Liver (tissue), 9 donors: ENCODE results near the gene TJP3. TPM values are rescaled to one million over a fixed set of nuclear protein-coding genes. Genes with fewer than 3 reads are reported as not detected.

ENCODE experiments used
- DNase-seq: peaks from one replicate; pipeline ENCODE4 v3.0.0-alpha.2; 2017; ENCODE audit warnings: low spot score
- H3K27ac ChIP-seq, 2 donors: one replicate each; pipeline ENCODE4 v1.7.0; 2013; ENCODE audit warnings: inconsistent platforms in 2 of 2, low read length in 2 of 2, control low read depth in 1 of 2, low read depth in 1 of 2, mild to moderate bottlenecking in 1 of 2
- H3K27me3 ChIP-seq, 4 donors: one replicate each; pipeline versions ENCODE4 v1.6.1 to v1.7.0; 2013; ENCODE audit warnings: low read length in 3 of 4, inconsistent platforms in 1 of 4, mild to moderate bottlenecking in 1 of 4, moderate library complexity in 1 of 4; ENCODE audit not compliant: control insufficient read depth in 4 of 4, insufficient read depth in 4 of 4
- H3K36me3 ChIP-seq, 4 donors: one replicate each; pipeline versions ENCODE4 v1.6.1 to v1.7.0; 2013; ENCODE audit warnings: low read length in 3 of 4, mild to moderate bottlenecking in 3 of 4, low read depth in 1 of 4, moderate library complexity in 1 of 4; ENCODE audit not compliant: control insufficient read depth in 4 of 4, insufficient read depth in 3 of 4
- H3K4me1 ChIP-seq, 4 donors: one replicate each; pipeline versions ENCODE4 v1.6.1 to v1.7.0; 2013; ENCODE audit warnings: low read length in 3 of 4, mild to moderate bottlenecking in 3 of 4, moderate library complexity in 1 of 4; ENCODE audit not compliant: control insufficient read depth in 4 of 4, insufficient read depth in 4 of 4
- H3K4me3 ChIP-seq, 3 donors: one replicate each; pipeline versions ENCODE4 v1.6.1 to v1.7.0; 2013; ENCODE audit warnings: low read length in 3 of 3, control low read depth in 1 of 3, low read depth in 1 of 3, mild to moderate bottlenecking in 1 of 3
- H3K9ac ChIP-seq, 2 donors: one replicate each; pipeline ENCODE4 v1.7.0; 2013; ENCODE audit warnings: low read length in 2 of 2, mild to moderate bottlenecking in 2 of 2, moderate library complexity in 2 of 2, control low read depth in 1 of 2, low read depth in 1 of 2
- H3K9me3 ChIP-seq, 4 donors: one replicate each; pipeline versions ENCODE4 v1.6.1 to v1.7.0; 2013; ENCODE audit warnings: low read length in 3 of 4; ENCODE audit not compliant: control insufficient read depth in 4 of 4
- CTCF ChIP-seq: fragments of 150-350 bp; IDR thresholded peaks from 2 replicates; pipeline ENCODE4 v1.5.1; 2017; ENCODE audit warnings: improper control_type of control experiment, low read depth, low read length; ENCODE audit not compliant: missing input control
- EGR1 ChIP-seq, 2 donors: IDR thresholded peaks; 2 replicates each; pipeline ENCODE4 v1.6.1; 2016 to 2018; ENCODE audit warnings: antibody characterized with exemption in 2 of 2, low read depth in 2 of 2
- FOXA1 ChIP-seq: IDR thresholded peaks from 2 replicates; pipeline ENCODE4 v1.6.1; 2016; ENCODE audit warnings: antibody characterized with exemption
- GABPA ChIP-seq, 2 donors: IDR thresholded peaks in 1 of 2; conservative IDR thresholded peaks in 1 of 2; 2 replicates each; pipeline ENCODE4 v1.6.1; 2016; ENCODE audit warnings: antibody characterized with exemption in 2 of 2, mild to moderate bottlenecking in 1 of 2, moderate library complexity in 1 of 2
- HNF4A ChIP-seq, 2 donors: conservative IDR thresholded peaks; 2 replicates each; pipeline ENCODE4 v1.6.1; 2016; ENCODE audit warnings: antibody characterized with exemption in 2 of 2, mild to moderate bottlenecking in 2 of 2
- HNF4G ChIP-seq: IDR thresholded peaks from 2 replicates; pipeline ENCODE4 v1.6.1; 2016; ENCODE audit warnings: antibody characterized with exemption
- JUND ChIP-seq, 2 donors: IDR thresholded peaks; 2 replicates each; pipeline ENCODE4 v1.6.1; 2016; ENCODE audit warnings: antibody characterized with exemption in 2 of 2
- MAX ChIP-seq: IDR thresholded peaks from 2 replicates; pipeline ENCODE4 v1.6.1; 2016; ENCODE audit warnings: antibody characterized with exemption
- NR2F2 ChIP-seq: IDR thresholded peaks from 2 replicates; pipeline ENCODE4 v1.6.1; 2016; ENCODE audit warnings: antibody characterized with exemption
- RAD21 ChIP-seq, 2 donors: IDR thresholded peaks; 2 replicates each; pipeline ENCODE4 v1.6.1; 2016; ENCODE audit warnings: antibody characterized with exemption in 2 of 2, mild to moderate bottlenecking in 2 of 2
- REST ChIP-seq: IDR thresholded peaks from 2 replicates; pipeline ENCODE4 v1.6.1; 2016; ENCODE audit warnings: antibody characterized with exemption, mild to moderate bottlenecking
- RXRA ChIP-seq, 2 donors: IDR thresholded peaks; 2 replicates each; pipeline ENCODE4 v1.6.1; 2017 to 2018; ENCODE audit warnings: antibody characterized with exemption in 2 of 2, mild to moderate bottlenecking in 1 of 2
- SP1 ChIP-seq: IDR thresholded peaks from 2 replicates; pipeline ENCODE4 v1.6.1; 2018; ENCODE audit warnings: antibody characterized with exemption, mild to moderate bottlenecking
- TAF1 ChIP-seq: conservative IDR thresholded peaks from 2 replicates; pipeline ENCODE4 v1.6.1; 2016; ENCODE audit warnings: antibody characterized with exemption, mild to moderate bottlenecking
- YY1 ChIP-seq: IDR thresholded peaks from 2 replicates; pipeline ENCODE4 v1.6.1; 2016; ENCODE audit warnings: antibody characterized with exemption, mild to moderate bottlenecking
- WGBS: extraction: QIAGEN DNeasy Blood & Tissue Kit; methylation state at CpG from one replicate; pipeline ENCODE4 v1.1.7; 2013; 5-methylcytosine and 5-hydroxymethylcytosine counted together
- polyA plus RNA-seq, 2 donors: library from polyadenylated mRNA; stranded (reverse) in 1 of 2; unstranded in 1 of 2; fragments of 200-250 nt in 1 of 2; fragments of >200 nt in 1 of 2; fragmentation: Nextera tagmentation in 1 of 2; extraction: Ambion mirVana in 1 of 2; gene quantifications; one replicate each; pipeline versions ENCODE4 v1.2.1 to v1.2.3, GENCODE V29; 2013 to 2015
- total RNA-seq, 2 donors: library from RNA; depleted of rRNA; stranded (reverse); fragments of >200 nt; gene quantifications; one replicate each; pipeline ENCODE4 v1.2.3, GENCODE V29; 2014
- TF ChIP-seq, protein P1 (sequence below): IDR thresholded peaks from 2 replicates; pipeline ENCODE4 v1.6.1; 2016; ENCODE audit warnings: antibody characterized with exemption
- TF ChIP-seq, protein P2 (sequence below): IDR thresholded peaks from 2 replicates; pipeline ENCODE4 v1.6.1; 2016; ENCODE audit warnings: antibody characterized with exemption
- donor health status: healthy.
- donor health status: healthy.
- donor health status: healthy.
- donor health status: healthy.
- donor health status: healthy.

Gene TJP3
- total and polyA plus RNA-seq, 4 donors, result 6.0 to 9.8 (median 6.7) TPM

DNA sequence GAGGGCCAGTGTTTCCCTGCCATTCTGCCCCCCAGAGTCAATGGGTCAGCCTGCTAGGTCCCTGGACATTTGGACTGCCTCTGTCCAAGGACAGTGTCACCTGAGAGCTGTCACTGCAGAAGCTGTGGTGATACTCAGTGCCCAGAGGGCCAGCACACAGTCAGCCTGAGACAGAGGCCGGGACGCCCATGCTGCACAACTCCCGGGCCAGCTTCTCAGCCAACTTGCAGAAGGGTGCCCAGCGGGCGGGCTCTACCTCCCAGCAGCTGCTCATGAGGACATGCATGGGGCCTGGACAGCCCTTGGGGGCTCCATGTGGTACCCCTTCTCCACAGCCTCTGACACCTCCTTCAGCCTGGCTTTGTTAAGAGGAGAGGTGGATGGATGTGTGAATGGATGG is 67.6 kb downstream of the TJP3 start:
- Histone ChIP-seq H3K4me1 (no peaks in the 10 kb centered on the region), H3K36me3 (no peaks in the 10 kb centered on the region), H3K4me3 (no peak overlapping the region), H3K27me3 (no peaks in the 10 kb centered on the region), H3K9me3 (peaks cover 0 to 2% (median 0%) of the 10 kb centered on the region in 4 donors), H3K9ac (no peak overlapping the region), H3K27ac (no peak overlapping the region)
- DNase-seq, result no peak
- WGBS, result 93% methylated on average over 5 of the region's 5 CpGs
- TF ChIP-seq GABPA (IDR thresholded peaks at IDR 0.05 in 1 of 2, conservative IDR thresholded peaks at IDR 0.05 in 1 of 2) (no peak), TAF1 (no peak), REST (no peak), FOXA1 (no peak), NR2F2 (no peak), HNF4A (conservative IDR thresholded peaks at IDR 0.05) (no peak), MAX (no peak), EGR1 (IDR thresholded peaks at IDR 0.05; ENCODE audit: low read depth in 2 of 2) (no peak), HNF4G (no peak), CTCF (no peak), RXRA (IDR thresholded peaks at IDR 0.05) (no peak), JUND (IDR thresholded peaks at IDR 0.05) (no peak), YY1 (no peak)
- TF ChIP-seq, protein P1, sequence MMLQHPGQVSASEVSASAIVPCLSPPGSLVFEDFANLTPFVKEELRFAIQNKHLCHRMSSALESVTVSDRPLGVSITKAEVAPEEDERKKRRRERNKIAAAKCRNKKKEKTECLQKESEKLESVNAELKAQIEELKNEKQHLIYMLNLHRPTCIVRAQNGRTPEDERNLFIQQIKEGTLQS, result no peak
- TF ChIP-seq, protein P2, sequence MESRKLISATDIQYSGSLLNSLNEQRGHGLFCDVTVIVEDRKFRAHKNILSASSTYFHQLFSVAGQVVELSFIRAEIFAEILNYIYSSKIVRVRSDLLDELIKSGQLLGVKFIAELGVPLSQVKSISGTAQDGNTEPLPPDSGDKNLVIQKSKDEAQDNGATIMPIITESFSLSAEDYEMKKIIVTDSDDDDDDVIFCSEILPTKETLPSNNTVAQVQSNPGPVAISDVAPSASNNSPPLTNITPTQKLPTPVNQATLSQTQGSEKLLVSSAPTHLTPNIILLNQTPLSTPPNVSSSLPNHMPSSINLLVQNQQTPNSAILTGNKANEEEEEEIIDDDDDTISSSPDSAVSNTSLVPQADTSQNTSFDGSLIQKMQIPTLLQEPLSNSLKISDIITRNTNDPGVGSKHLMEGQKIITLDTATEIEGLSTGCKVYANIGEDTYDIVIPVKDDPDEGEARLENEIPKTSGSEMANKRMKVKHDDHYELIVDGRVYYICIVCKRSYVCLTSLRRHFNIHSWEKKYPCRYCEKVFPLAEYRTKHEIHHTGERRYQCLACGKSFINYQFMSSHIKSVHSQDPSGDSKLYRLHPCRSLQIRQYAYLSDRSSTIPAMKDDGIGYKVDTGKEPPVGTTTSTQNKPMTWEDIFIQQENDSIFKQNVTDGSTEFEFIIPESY, result no peak

GRCh38 chr19:3776479-3777040 is 68.4 kb downstream of the TJP3 start:
- Histone ChIP-seq H3K4me3 (no peak overlapping the region), H3K27ac (no peak overlapping the region), H3K9ac (no peak overlapping the region), H3K9me3 (peaks cover 4 to 7% (median 5%) of the 10 kb centered on the region in 4 donors), H3K36me3 (no peaks in the 10 kb centered on the region), H3K4me1 (no peaks in the 10 kb centered on the region), H3K27me3 (no peaks in the 10 kb centered on the region)
- TF ChIP-seq, protein P2, result no peak
- TF ChIP-seq GABPA (IDR thresholded peaks at IDR 0.05 in 1 of 2, conservative IDR thresholded peaks at IDR 0.05 in 1 of 2) (no peak), JUND (IDR thresholded peaks at IDR 0.05) (no peak), HNF4A (conservative IDR thresholded peaks at IDR 0.05) (no peak), YY1 (no peak), RAD21 (IDR thresholded peaks at IDR 0.05) (no peak), TAF1 (no peak), SP1 (no peak), EGR1 (IDR thresholded peaks at IDR 0.05; ENCODE audit: low read depth in 2 of 2) (no peak), MAX (no peak), FOXA1 (no peak), RXRA (IDR thresholded peaks at IDR 0.05) (no peak)
- WGBS, result 94% methylated on average over 1 of the region's 1 CpG
- no peak for DNase-seq
